GM19467 (cell line): ENCODE measurements around the gene MYO18B.

ENCODE experiments used
- ATAC-seq: cut with Tn5 transposase; IDR thresholded peaks from one replicate; pipeline ENCODE4 v1.9.1; 2021; ENCODE audit warnings: mild to moderate bottlenecking, moderate library complexity; ENCODE audit not compliant: unreplicated experiment

Gene MYO18B

DNA sequence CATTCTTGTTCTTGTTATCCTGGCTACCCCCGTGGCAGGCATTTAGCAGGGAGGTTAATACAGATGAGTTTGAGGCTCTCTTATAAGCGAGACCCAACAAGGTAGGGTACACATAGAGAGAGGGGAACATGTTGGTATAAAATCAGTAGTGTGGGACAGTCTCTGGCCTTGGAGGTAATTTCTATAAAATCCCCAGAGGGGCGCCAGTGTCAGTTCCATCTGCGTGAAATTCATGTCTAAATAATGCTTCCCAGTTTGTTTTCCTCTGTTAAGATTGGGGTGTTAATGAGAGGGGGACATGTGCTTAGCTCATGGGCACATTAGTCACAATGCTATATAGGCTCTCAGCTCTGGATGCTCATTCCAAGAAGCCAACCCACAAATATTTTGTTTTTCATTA, 150.7 kb downstream of the MYO18B start:
- ATAC-seq = no peak

- no peak for ATAC-seq
Observed at GRCh38 chr22:25895678-25896077, 153.7 kb downstream of the MYO18B start.

DNA sequence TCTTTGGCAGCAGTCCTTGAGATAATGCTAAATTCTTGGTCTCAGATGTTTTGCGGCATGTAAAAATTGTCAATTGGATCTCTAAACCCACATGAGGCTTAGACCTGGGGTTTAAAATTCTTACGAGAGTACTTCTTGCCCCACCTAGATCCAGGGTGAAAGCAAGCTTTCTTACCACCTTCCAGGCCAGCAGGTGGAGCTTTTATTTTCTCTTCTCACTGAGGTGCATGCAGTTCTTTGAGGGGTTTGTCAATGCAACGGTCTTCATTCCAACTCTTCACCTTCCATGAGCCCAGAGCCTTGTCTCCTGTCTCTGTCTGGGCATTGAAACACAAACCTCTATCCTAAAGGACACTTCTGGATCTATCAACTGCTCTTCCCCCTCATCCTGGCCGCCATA, 154.1 kb downstream of the MYO18B start:
- no peak for ATAC-seq

DNA sequence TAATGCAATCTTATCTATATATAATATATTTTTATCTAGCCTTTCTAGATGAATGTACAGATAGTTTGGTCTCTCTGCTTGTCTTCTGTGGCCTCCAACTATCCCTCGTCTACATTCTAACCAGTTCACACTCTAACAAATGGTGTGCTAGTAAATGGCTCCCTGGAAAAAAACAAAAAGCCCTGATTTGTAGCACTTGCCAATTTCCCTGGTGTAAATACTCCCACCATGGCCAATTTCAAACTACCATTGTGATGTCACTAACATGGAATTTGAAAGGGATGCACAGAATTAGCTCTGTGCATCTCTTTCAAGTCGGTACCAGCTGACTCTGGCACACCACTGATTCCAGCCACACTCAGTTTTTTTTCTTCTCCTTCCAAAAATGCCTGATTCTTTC, 154.6 kb downstream of the MYO18B start:
- ATAC-seq = no peak

DNA sequence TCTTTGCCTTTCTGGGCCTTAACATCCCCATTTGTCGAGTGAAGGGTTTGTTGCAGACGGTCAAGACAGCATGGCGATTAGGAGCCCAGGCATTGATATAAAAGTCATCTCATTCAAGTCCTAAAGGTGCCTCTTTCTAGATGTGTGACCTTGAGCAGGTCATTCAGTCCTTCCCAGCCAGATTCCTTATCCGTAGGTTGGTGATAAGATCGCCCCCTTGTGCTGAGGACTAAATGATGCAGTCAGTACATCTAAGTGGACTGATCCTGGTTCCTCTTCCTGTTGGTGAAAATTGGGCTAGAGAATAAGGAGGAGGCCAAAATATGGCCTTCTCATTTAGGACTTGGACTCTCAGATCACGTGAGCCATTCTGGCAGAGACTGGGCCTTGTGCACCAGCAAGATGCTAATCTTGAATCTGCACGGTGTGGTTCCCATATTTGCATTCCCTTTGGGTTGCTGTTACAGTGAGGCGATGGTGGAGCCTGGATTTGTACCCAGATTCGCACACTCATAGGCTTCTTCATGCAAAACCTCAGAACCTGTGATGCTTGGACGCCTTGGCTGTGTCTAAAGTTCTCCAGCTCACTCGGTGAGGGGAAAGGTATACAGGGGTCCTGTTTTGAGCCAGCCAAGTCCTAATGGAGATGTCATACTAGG, 156.8 kb downstream of the MYO18B start:
- no peak for ATAC-seq

- no peak for ATAC-seq
Observed at GRCh38 chr22:25899566-25899965, 157.6 kb downstream of the MYO18B start.

DNA sequence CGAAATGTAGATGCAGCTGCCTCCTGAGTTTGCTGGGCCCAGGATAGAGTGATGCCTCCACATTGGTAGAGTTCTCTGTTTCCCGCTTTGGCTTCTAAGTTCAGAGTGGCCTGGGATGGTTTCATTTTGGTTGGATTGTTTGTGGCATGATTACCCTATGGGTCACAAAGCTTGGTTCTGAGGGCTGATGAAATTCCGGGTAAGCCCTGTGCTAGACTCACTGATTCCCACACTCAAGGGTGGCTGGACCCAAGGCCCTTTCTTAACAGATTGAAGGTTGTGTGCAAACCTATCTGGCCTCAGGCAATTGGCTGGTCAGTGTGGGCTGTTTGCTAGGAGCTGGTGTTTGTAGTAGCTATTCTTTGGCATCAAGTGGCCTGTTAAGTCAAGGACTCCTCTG, 158.4 kb downstream of the MYO18B start:
- ATAC-seq = no peak

DNA sequence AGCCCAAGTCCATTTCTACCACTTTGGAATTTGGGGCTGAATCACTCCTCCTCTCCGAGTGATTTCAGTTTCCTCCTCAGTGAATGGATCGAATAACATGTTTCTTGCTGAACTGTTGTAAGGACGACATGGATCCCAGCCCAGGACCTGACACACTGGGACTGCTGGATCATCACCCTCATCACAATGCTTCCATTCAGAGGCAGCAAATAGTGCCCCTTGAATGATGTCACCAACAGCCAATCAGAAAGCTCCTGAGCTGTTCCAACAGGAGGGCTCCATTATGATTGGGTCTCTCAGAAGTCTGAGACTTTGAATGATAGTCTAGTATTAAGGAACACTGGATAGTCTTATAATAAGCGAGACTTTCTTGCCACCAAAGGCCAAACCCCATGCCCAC, 158.9 kb downstream of the MYO18B start:
- no peak for ATAC-seq

DNA sequence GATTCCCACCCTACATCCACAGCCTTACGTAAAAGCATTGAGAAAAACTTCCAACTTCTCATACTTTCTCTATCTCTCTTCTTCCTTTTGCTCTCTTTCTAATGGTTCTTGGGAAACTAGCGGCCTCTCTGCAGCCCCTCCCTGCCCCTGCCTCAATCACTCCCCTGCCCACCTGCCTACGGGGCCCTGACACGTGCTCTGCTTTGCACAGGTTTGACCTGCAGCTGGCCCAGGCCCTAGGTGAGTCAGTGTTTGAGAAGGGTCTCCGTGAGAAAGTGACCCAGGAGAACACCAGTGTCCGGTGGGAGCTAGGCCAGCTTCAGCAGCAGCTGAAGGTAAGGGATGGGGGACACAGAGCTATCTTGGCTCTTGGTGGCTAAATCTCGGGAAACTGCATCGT, 160.4 kb downstream of the MYO18B start:
- ATAC-seq = no peak

DNA sequence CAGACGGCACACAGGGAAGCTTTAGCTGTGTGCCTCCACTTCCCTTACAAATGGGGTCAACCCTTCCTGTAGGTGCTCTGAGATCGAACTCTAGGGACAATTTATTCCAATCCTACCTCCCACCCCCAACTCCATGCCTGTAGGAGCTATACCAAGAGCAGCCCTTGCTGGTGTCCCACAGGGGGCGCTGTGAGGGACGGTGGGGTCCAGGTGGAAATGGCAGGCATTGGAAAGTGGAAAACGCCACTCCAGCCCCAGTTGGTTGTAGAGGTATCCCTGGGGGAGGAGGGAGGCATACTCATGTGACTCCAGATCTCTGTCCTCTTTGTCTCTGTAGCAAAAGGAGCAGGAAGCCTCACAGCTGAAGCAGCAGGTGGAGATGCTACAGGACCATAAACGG, 161.3 kb downstream of the MYO18B start:
- no peak for ATAC-seq

- no peak for ATAC-seq
Observed at GRCh38 chr22:25908212-25908611, 166.2 kb downstream of the MYO18B start.

DNA sequence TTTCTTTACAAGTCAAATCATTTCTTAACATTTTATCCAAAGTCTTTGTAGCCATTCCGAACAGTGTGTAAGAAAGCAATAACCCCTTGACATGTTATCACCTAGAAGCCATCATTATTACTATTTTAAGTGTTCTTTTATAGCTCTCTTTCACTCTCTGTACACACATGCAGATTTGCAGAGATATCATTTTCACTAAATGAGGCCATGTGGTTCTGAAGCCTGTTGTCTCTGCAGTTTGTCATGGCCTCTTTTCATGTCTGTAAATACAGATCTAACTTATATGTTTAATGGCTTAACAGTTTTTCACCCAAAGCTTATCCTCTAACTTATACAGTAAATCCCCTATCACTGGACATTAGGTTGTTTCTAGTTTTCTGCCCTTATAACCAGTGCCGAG, 166.8 kb downstream of the MYO18B start:
- ATAC-seq = no peak

- ATAC-seq = no peak
Observed at GRCh38 chr22:25909614-25910387, 167.8 kb downstream of the MYO18B start.

GRCh38 chr22:25911243-25911972, 169.4 kb downstream of the MYO18B start:
- ATAC-seq = no peak

- ATAC-seq = no peak
Observed at GRCh38 chr22:25919452-25919851, 177.5 kb downstream of the MYO18B start.

- no peak for ATAC-seq
Observed at GRCh38 chr22:25922141-25922540, 180.2 kb downstream of the MYO18B start.

GRCh38 chr22:25923914-25924313, 181.9 kb downstream of the MYO18B start:
- ATAC-seq = no peak

DNA sequence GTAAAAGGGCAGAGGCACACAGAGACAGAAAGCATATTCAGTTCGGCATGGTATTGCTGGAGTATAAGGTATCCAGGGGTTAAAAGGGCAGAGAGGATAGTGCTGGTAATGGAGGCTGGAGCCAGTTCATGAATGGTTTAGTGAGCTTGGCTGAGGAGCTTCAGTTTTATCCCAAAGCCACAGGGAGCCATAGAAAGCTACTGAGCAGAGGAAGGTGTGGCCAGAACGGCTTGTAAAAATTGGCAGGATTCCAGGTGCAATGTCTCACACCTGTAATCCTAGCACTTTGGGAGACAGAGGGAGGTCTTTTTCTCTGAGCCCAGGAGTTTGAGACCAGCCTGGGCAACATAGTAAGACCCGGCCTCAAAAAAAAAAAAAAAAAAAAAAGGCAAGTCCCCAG, 186.1 kb downstream of the MYO18B start:
- ATAC-seq = no peak

- no peak for ATAC-seq
Observed at GRCh38 chr22:25929321-25929878, 187.4 kb downstream of the MYO18B start.

GRCh38 chr22:25930083-25930482, 188.1 kb downstream of the MYO18B start:
- no peak for ATAC-seq

DNA sequence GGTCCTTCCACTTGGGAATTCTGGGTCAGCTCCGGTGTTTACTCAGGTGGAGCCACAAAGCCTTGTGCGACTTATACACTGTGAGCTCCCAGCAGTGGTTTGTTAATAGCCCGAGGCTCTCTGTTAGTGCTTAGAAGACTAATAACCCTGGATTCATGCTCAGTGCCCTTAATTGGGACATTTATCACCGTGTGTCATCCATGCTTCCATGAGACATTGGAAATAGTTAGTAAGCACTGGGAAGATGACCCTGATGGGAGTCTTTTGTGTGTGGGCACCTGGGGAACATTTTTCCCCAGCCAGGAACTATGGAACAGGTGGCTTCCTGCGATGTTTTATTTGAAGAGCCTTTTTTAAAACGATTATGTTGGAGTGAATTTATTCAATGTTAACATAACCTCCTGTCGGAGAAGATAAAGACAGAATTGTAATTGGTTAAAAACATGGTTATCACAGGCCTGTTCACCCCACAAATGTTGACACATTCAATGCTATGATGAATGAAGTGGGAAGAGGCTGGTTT, 188.9 kb downstream of the MYO18B start:
- ATAC-seq = no peak
